ENCODE results near the gene ERFE. TPM values are rescaled to one million over a fixed set of nuclear protein-coding genes. Genes with fewer than 3 reads are reported as not detected.
"Not testable (repeated sequence)": the region's sequence is repeated elsewhere in the genome, so short reads cannot be mapped to it uniquely, and the experiment has no call there.

ERFE gene
- total RNA-seq, 2 experiments from 2014 or later: not detected

DNA sequence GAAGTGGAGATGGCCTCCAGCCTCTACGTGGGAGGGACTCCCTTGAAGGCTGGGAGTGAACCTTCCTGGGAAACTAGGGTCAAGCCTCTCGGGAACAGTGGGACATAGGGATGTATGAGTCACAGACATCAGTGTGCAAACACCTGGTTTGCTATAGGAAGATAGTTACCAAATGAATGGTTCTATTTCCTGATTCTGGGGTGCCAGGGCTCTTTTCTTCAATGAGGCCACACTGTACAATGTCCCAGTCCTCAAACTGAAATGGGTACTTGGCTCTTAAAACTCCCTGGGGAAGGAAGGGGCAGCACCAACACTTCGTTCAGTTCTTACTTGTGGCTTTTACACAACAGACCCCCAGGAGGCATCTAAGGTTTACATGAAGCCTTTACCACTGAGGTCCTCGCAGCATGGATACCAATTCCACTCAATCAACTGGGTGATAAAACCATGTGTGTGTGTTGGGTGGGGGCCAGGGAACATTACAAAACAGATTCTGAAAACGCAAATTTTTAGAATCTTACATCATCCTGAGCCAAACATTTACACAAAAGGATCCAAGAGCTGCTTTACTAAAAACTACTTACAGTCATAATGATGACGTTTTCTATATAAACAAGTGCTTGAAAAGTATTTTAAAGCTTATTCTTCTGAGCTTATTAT lies 10.4 kb downstream of the ERFE start:
- DNase-seq: no peak
- Mint-ChIP-seq H3K27me3 (peaks cover 10% of the 10 kb centered on the region), H3K4me1 (no peaks in the 10 kb centered on the region), H3K27ac (no peak overlapping the region), H3K36me3 (peaks cover 21% of the 10 kb centered on the region), H3K4me3 (no peak overlapping the region), H3K9me3 (ENCODE audit: low read depth) (no peaks in the 10 kb centered on the region)
- no peak for ATAC-seq
- CTCF ChIA-PET: no interaction called here

DNA sequence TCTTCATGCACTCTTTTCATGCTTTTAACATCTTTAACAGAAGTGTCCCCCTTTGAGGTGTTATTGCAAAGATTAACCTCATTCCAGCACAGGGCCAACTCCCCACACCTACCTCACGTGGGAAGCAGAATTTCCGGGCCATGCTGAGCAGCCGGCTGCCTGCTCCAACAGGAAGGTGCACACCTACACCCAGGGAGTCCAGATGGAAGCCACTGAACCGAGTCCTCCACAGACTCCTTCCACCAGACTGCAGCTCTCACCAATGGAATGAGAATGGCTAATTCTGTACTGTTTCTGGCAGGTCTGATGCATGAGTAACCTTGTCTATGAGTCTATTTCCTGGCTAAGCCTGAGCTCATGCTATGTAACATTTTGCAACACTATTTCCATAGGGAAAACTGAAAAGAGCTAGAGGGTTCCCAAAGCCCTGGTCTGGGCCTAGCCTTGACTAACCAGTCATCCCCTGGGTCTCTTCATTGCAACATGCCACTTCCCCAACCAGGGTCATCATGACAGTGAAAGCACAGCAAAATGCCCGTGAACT lies 11.0 kb downstream of the ERFE start:
- Mint-ChIP-seq H3K36me3 (peaks cover 21% of the 10 kb centered on the region), H3K4me3 (no peak overlapping the region), H3K27me3 (peaks cover 4% of the 10 kb centered on the region), H3K4me1 (no peaks in the 10 kb centered on the region), H3K27ac (no peak overlapping the region), H3K9me3 (ENCODE audit: low read depth) (no peaks in the 10 kb centered on the region)
- DNase-seq (no peak), ATAC-seq (no peak)
- CTCF ChIA-PET: no interaction called here

DNA sequence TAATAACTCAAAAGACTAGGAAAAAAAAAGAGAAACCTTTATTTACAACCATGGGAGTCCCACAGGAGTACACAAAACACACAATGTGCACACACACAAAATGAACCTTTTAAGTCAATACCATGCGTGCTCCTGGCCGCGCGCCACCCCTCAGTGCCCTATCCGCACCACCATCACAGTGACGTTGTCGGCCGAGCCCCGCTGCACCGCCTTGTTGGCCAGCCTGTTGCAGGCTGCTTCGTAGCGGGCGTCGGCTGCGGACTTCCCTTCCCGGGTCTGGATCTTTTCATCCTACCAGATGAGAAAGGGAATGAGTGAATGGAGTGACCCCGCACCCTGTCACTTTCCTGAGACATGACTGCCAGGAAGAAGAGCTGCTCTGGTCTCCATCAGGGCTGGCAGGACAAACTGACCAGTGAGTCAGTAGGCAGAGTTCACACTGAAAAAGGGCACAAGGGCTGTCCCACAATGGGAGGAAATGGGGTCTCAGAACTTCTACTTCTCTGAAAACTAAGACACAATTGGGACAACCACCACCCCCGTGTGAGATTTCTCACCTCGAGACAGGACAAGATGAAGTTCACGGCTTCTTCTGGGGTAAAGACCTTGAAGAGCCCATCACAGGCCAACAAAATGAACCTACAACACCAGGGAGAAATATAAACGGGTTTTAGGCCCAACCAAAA lies 11.8 kb downstream of the ERFE start:
- Mint-ChIP-seq H3K36me3 (peaks cover 21% of the 10 kb centered on the region), H3K27me3 (no peaks in the 10 kb centered on the region), H3K4me1 (no peaks in the 10 kb centered on the region), H3K27ac (no peak overlapping the region), H3K4me3 (no peak overlapping the region), H3K9me3 (ENCODE audit: low read depth) (no peaks in the 10 kb centered on the region)
- CTCF ChIA-PET: no interaction called here
- DNase-seq: no peak
- no peak for ATAC-seq

GRCh38 chr2:238171072-238171431 lies 12.3 kb downstream of the ERFE start:
- H3K27ac Mint-ChIP-seq: not testable (repeated sequence)
- H3K36me3 Mint-ChIP-seq: peaks cover 21% of the 10 kb centered on the region
- CTCF ChIA-PET: interaction anchor here (0.6 kb wide), 1 partner anchor 580 kb away, joined by 3 read pairs; the partner anchor contains the start of gene RAB17

DNA sequence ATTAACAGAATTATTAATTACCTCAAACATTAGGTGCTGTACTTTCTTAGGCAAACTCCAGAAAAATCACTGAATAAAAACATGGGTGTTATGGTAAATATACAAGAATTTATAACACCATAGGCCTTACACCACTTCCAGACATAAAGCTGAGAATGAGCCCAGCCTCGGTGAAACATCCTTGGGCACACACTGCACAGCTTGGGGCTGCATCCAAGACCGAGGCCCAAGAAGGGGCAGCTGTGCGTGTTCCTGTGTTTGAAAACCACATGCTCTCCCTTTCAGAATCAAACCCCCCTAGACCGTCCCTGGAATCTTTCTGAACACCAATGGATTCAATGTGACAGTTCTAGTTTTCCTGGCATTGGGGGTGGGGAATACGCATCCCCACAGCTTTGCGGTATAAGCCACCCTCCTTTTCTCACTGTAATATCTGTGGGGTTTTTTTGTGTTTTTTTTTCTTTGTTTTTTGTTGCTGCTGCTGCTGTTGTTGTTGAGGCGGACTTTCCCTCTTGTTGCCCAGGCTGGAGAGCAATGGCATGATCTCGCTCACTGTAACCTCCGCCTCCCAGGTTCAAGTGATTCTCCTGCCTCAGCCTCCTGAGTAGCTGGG lies 12.9 kb downstream of the ERFE start:
- no peak for ATAC-seq
- no peaks in the 10 kb centered on the region for H3K4me1 Mint-ChIP-seq
- no peaks in the 10 kb centered on the region for H3K9me3 Mint-ChIP-seq (ENCODE audit: low read depth)

More at GRCh38 chr2:238171072-238171431, 12.3 kb downstream of the ERFE start:
- not testable (repeated sequence) for H3K4me3 Mint-ChIP-seq; ATAC-seq; H3K4me1 Mint-ChIP-seq; H3K27me3 Mint-ChIP-seq; DNase-seq; H3K9me3 Mint-ChIP-seq (ENCODE audit: low read depth)

DNA sequence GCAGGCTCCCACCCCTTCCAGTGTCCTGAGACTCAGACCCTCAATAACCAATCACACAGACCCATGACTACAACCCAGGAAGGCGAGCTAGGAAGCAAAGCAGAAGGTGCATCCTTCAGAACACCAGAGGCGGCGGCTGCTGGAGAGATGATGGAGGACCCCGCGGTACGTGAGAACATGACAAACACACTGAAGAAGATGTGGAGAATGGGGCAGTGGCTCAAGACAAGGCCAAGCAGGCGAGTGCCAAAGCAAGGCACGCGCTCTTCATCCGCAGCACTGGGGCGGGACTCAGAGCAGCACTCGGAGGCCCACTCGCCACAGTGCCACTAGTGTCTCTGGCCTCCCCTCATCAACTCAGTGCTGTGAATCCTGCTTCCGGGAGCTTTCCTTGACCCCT lies 13.7 kb downstream of the ERFE start:
- no peak overlapping the region for H3K27ac Mint-ChIP-seq
- ATAC-seq (no peak), DNase-seq (no peak)
- H3K36me3 Mint-ChIP-seq: peaks cover 29% of the 10 kb centered on the region
- CTCF ChIA-PET: no interaction called here
- H3K27me3 Mint-ChIP-seq: no peaks in the 10 kb centered on the region
- H3K4me3 Mint-ChIP-seq: no peak overlapping the region
- no peaks in the 10 kb centered on the region for H3K9me3 Mint-ChIP-seq (ENCODE audit: low read depth)
- no peaks in the 10 kb centered on the region for H3K4me1 Mint-ChIP-seq

More for the DNA sequence above, 12.9 kb downstream of the ERFE start:
- CTCF ChIA-PET: interaction anchor here (0.6 kb wide), 1 partner anchor 581 kb away, joined by 3 read pairs; the partner anchor contains the start of gene RAB17
- H3K27ac Mint-ChIP-seq: no peak overlapping the region
- peaks cover 24% of the 10 kb centered on the region for H3K36me3 Mint-ChIP-seq
- H3K27me3 Mint-ChIP-seq: no peaks in the 10 kb centered on the region
- no peak for DNase-seq
- no peak overlapping the region for H3K4me3 Mint-ChIP-seq

GRCh38 chr2:238173692-238174091 lies 14.9 kb downstream of the ERFE start:
- Mint-ChIP-seq H3K36me3 (peaks cover 33% of the 10 kb centered on the region), H3K9me3 (ENCODE audit: low read depth) (no peaks in the 10 kb centered on the region), H3K27me3 (no peaks in the 10 kb centered on the region), H3K4me3 (no peak overlapping the region), H3K4me1 (no peaks in the 10 kb centered on the region), H3K27ac (no peak overlapping the region)
- CTCF ChIA-PET: interaction anchor here (1.1 kb wide), 1 partner anchor 28 kb away, joined by 3 read pairs; no protein-coding TSS in a partner anchor
- ATAC-seq: no peak
- no peak for DNase-seq

DNA sequence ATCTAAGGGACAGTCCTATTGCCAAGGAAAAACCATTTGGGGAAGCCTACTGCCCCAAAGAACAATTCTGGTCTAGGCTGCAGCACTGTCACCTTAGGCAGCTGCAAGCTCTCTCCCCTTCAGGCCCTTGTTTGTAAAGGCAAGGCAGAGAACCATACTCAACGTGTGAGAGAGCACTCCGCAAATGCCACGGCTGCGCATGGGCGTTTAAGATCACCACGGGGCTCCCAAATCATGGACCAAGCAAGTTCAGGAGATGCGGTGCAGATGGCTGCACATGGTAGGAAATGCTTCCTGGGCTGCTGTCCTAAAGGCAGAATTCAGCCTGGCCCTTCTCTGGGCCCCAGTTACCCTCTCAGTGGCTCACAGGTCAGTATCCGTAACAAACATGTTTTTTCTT lies 15.5 kb downstream of the ERFE start:
- CTCF ChIA-PET: interaction anchor here (1.1 to 1.7 kb wide), 3 partner anchors 9 to 316 kb away, joined by 3 to 4 read pairs (median 3); no protein-coding TSS in a partner anchor
- H3K9me3 Mint-ChIP-seq (ENCODE audit: low read depth): no peaks in the 10 kb centered on the region
- no peak for ATAC-seq

GRCh38 chr2:238174701-238175100 lies 15.9 kb downstream of the ERFE start:
- no peak overlapping the region for H3K4me3 Mint-ChIP-seq
- no peaks in the 10 kb centered on the region for H3K9me3 Mint-ChIP-seq (ENCODE audit: low read depth)

More for the DNA sequence above, 15.5 kb downstream of the ERFE start:
- Mint-ChIP-seq H3K4me1 (no peaks in the 10 kb centered on the region), H3K27ac (no peak overlapping the region), H3K4me3 (no peak overlapping the region), H3K27me3 (no peaks in the 10 kb centered on the region), H3K36me3 (peaks cover 34% of the 10 kb centered on the region)
- DNase-seq: no peak

DNA sequence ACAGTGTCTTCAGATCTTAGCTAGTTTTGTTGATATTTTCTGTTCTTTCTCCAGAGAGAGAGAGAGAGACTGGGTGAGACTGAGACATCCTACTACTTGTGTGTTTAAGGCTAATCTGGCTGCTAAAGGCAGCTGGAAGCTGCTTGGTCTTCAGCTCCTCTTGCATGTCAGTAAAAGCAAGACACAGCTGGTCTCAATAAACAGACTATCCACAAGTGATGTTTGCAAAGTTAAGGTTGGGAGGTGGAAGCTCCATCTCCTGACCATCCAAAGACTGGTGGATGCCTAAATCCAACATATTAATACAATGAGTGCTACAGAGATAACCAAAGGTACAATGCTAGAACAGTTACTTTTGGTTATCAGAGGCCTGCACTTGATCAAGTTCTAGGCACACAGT lies 17.8 kb downstream of the ERFE start:
- no peaks in the 10 kb centered on the region for H3K4me1 Mint-ChIP-seq
- peak overlapping the region; percentile 28 for H3K27ac Mint-ChIP-seq
- peaks cover 36% of the 10 kb centered on the region for H3K36me3 Mint-ChIP-seq
- DNase-seq (no peak), ATAC-seq (no peak)
- no peak overlapping the region for H3K4me3 Mint-ChIP-seq
- H3K27me3 Mint-ChIP-seq: no peaks in the 10 kb centered on the region
- CTCF ChIA-PET: no interaction called here
- H3K9me3 Mint-ChIP-seq (ENCODE audit: low read depth): no peaks in the 10 kb centered on the region

More at GRCh38 chr2:238174701-238175100, 15.9 kb downstream of the ERFE start:
- Mint-ChIP-seq H3K27ac (no peak overlapping the region), H3K36me3 (peaks cover 38% of the 10 kb centered on the region), H3K4me1 (no peaks in the 10 kb centered on the region), H3K27me3 (no peaks in the 10 kb centered on the region)
- DNase-seq (no peak), ATAC-seq (no peak)
- CTCF ChIA-PET: interaction anchor here (1.3 to 1.7 kb wide), 2 partner anchors 9 to 316 kb away, joined by 3 to 4 read pairs; no protein-coding TSS in a partner anchor

- H3K27ac Mint-ChIP-seq: no peak overlapping the region
- no peaks in the 10 kb centered on the region for H3K27me3 Mint-ChIP-seq
Observed at GRCh38 chr2:238180554-238180953, 21.8 kb downstream of the ERFE start.

DNA sequence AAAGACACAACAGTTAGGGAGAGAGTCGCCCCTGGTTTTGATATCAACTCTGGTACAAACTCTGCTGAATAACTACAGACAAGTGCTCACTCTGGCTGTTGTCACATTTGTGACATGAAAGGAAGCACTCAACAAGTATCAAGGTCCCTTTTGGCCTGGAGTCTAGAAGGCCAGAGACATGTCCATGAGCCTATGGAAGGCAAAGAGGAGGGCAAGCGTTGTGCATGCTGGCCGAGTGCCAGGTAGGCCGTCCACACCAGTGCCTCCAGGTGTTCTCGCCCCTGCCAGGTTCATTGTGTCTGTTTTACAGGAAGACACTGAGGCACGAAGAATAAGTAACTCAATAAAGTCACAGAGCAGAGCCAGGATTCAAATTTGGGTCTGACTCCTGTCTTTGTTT lies 23.6 kb downstream of the ERFE start:
- CTCF ChIA-PET: no interaction called here
- peaks cover 8% of the 10 kb centered on the region for H3K4me1 Mint-ChIP-seq
- H3K27me3 Mint-ChIP-seq: no peaks in the 10 kb centered on the region
- H3K4me3 Mint-ChIP-seq: no peak overlapping the region
- no peak overlapping the region for H3K27ac Mint-ChIP-seq
- H3K9me3 Mint-ChIP-seq (ENCODE audit: low read depth): no peaks in the 10 kb centered on the region
- no peak for ATAC-seq
- peaks cover 52% of the 10 kb centered on the region for H3K36me3 Mint-ChIP-seq
- no peak for DNase-seq

More at GRCh38 chr2:238180554-238180953, 21.8 kb downstream of the ERFE start:
- H3K4me3 Mint-ChIP-seq: no peak overlapping the region
- H3K36me3 Mint-ChIP-seq: peaks cover 55% of the 10 kb centered on the region
- peaks cover 8% of the 10 kb centered on the region for H3K4me1 Mint-ChIP-seq
- CTCF ChIA-PET: no interaction called here
- ATAC-seq: no peak
- H3K9me3 Mint-ChIP-seq (ENCODE audit: low read depth): no peaks in the 10 kb centered on the region
- no peak for DNase-seq

DNA sequence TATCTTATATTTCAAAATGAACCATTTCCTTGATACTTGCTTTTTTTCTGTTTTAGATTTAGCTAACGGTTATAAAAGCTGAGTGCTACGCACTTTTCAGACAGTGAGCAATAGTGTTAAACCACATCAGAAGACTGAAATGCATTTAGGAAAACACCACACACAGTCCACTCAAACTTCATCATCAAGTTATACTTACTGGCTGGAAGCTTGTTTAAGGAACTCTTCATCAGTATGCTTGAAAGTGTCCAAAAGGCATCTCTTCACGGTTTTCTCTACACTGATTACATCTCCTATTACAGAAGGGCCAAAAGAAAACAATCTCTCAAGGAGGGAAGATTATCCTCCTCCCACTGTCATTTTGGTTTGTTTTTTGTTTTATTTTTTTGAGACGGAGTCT lies 25.1 kb downstream of the ERFE start:
- Mint-ChIP-seq H3K4me3 (no peak overlapping the region), H3K36me3 (peaks cover 58% of the 10 kb centered on the region), H3K9me3 (ENCODE audit: low read depth) (no peaks in the 10 kb centered on the region), H3K4me1 (peaks cover 8% of the 10 kb centered on the region), H3K27me3 (no peaks in the 10 kb centered on the region), H3K27ac (no peak overlapping the region)
- no peak for DNase-seq
- no peak for ATAC-seq
- CTCF ChIA-PET: interaction anchor here (1.3 kb wide), 1 partner anchor 9 kb away, joined by 4 read pairs; no protein-coding TSS in a partner anchor
